Liver (tissue), 9 donors: ENCODE measurements around the gene NPPC. TPM values are rescaled to one million over a fixed set of nuclear protein-coding genes. Genes with fewer than 3 reads are reported as not detected.

Source experiments
- DNase-seq: peaks from one replicate; pipeline ENCODE4 v3.0.0-alpha.2; 2017; ENCODE audit warnings: low spot score
- H3K27ac ChIP-seq, 2 donors: one replicate each; pipeline ENCODE4 v1.7.0; 2013; ENCODE audit warnings: inconsistent platforms in 2 of 2, low read length in 2 of 2, control low read depth in 1 of 2, low read depth in 1 of 2, mild to moderate bottlenecking in 1 of 2
- H3K27me3 ChIP-seq, 4 donors: one replicate each; pipeline versions ENCODE4 v1.6.1 to v1.7.0; 2013; ENCODE audit warnings: low read length in 3 of 4, inconsistent platforms in 1 of 4, mild to moderate bottlenecking in 1 of 4, moderate library complexity in 1 of 4; ENCODE audit not compliant: control insufficient read depth in 4 of 4, insufficient read depth in 4 of 4
- H3K36me3 ChIP-seq, 4 donors: one replicate each; pipeline versions ENCODE4 v1.6.1 to v1.7.0; 2013; ENCODE audit warnings: low read length in 3 of 4, mild to moderate bottlenecking in 3 of 4, low read depth in 1 of 4, moderate library complexity in 1 of 4; ENCODE audit not compliant: control insufficient read depth in 4 of 4, insufficient read depth in 3 of 4
- H3K4me1 ChIP-seq, 4 donors: one replicate each; pipeline versions ENCODE4 v1.6.1 to v1.7.0; 2013; ENCODE audit warnings: low read length in 3 of 4, mild to moderate bottlenecking in 3 of 4, moderate library complexity in 1 of 4; ENCODE audit not compliant: control insufficient read depth in 4 of 4, insufficient read depth in 4 of 4
- H3K4me3 ChIP-seq, 3 donors: one replicate each; pipeline versions ENCODE4 v1.6.1 to v1.7.0; 2013; ENCODE audit warnings: low read length in 3 of 3, control low read depth in 1 of 3, low read depth in 1 of 3, mild to moderate bottlenecking in 1 of 3
- H3K9ac ChIP-seq, 2 donors: one replicate each; pipeline ENCODE4 v1.7.0; 2013; ENCODE audit warnings: low read length in 2 of 2, mild to moderate bottlenecking in 2 of 2, moderate library complexity in 2 of 2, control low read depth in 1 of 2, low read depth in 1 of 2
- H3K9me3 ChIP-seq, 4 donors: one replicate each; pipeline versions ENCODE4 v1.6.1 to v1.7.0; 2013; ENCODE audit warnings: low read length in 3 of 4; ENCODE audit not compliant: control insufficient read depth in 4 of 4
- ATF3 ChIP-seq: IDR thresholded peaks from 2 replicates; pipeline ENCODE4 v1.6.1; 2016; ENCODE audit warnings: antibody characterized with exemption
- CTCF ChIP-seq: fragments of 150-350 bp; IDR thresholded peaks from 2 replicates; pipeline ENCODE4 v1.5.1; 2017; ENCODE audit warnings: improper control_type of control experiment, low read depth, low read length; ENCODE audit not compliant: missing input control
- EGR1 ChIP-seq, 2 donors: IDR thresholded peaks; 2 replicates each; pipeline ENCODE4 v1.6.1; 2016 to 2018; ENCODE audit warnings: antibody characterized with exemption in 2 of 2, low read depth in 2 of 2
- FOXA1 ChIP-seq: IDR thresholded peaks from 2 replicates; pipeline ENCODE4 v1.6.1; 2016; ENCODE audit warnings: antibody characterized with exemption
- FOXA2 ChIP-seq: IDR thresholded peaks from 2 replicates; pipeline ENCODE4 v1.6.1; 2016; ENCODE audit warnings: antibody characterized with exemption
- GABPA ChIP-seq, 2 donors: IDR thresholded peaks in 1 of 2; conservative IDR thresholded peaks in 1 of 2; 2 replicates each; pipeline ENCODE4 v1.6.1; 2016; ENCODE audit warnings: antibody characterized with exemption in 2 of 2, mild to moderate bottlenecking in 1 of 2, moderate library complexity in 1 of 2
- HNF4A ChIP-seq, 2 donors: conservative IDR thresholded peaks; 2 replicates each; pipeline ENCODE4 v1.6.1; 2016; ENCODE audit warnings: antibody characterized with exemption in 2 of 2, mild to moderate bottlenecking in 2 of 2
- HNF4G ChIP-seq: IDR thresholded peaks from 2 replicates; pipeline ENCODE4 v1.6.1; 2016; ENCODE audit warnings: antibody characterized with exemption
- JUND ChIP-seq, 2 donors: IDR thresholded peaks; 2 replicates each; pipeline ENCODE4 v1.6.1; 2016; ENCODE audit warnings: antibody characterized with exemption in 2 of 2
- NR2F2 ChIP-seq: IDR thresholded peaks from 2 replicates; pipeline ENCODE4 v1.6.1; 2016; ENCODE audit warnings: antibody characterized with exemption
- RAD21 ChIP-seq, 2 donors: IDR thresholded peaks; 2 replicates each; pipeline ENCODE4 v1.6.1; 2016; ENCODE audit warnings: antibody characterized with exemption in 2 of 2, mild to moderate bottlenecking in 2 of 2
- RXRA ChIP-seq, 2 donors: IDR thresholded peaks; 2 replicates each; pipeline ENCODE4 v1.6.1; 2017 to 2018; ENCODE audit warnings: antibody characterized with exemption in 2 of 2, mild to moderate bottlenecking in 1 of 2
- SP1 ChIP-seq: IDR thresholded peaks from 2 replicates; pipeline ENCODE4 v1.6.1; 2018; ENCODE audit warnings: antibody characterized with exemption, mild to moderate bottlenecking
- TAF1 ChIP-seq: conservative IDR thresholded peaks from 2 replicates; pipeline ENCODE4 v1.6.1; 2016; ENCODE audit warnings: antibody characterized with exemption, mild to moderate bottlenecking
- YY1 ChIP-seq: IDR thresholded peaks from 2 replicates; pipeline ENCODE4 v1.6.1; 2016; ENCODE audit warnings: antibody characterized with exemption, mild to moderate bottlenecking
- WGBS: extraction: QIAGEN DNeasy Blood & Tissue Kit; methylation state at CpG from one replicate; pipeline ENCODE4 v1.1.7; 2013; 5-methylcytosine and 5-hydroxymethylcytosine counted together
- polyA plus RNA-seq, 2 donors: library from polyadenylated mRNA; stranded (reverse) in 1 of 2; unstranded in 1 of 2; fragments of 200-250 nt in 1 of 2; fragments of >200 nt in 1 of 2; fragmentation: Nextera tagmentation in 1 of 2; extraction: Ambion mirVana in 1 of 2; gene quantifications; one replicate each; pipeline versions ENCODE4 v1.2.1 to v1.2.3, GENCODE V29; 2013 to 2015
- total RNA-seq, 2 donors: library from RNA; depleted of rRNA; stranded (reverse); fragments of >200 nt; gene quantifications; one replicate each; pipeline ENCODE4 v1.2.3, GENCODE V29; 2014
- TF ChIP-seq, protein P1 (sequence below): IDR thresholded peaks from 2 replicates; pipeline ENCODE4 v1.6.1; 2016; ENCODE audit warnings: antibody characterized with exemption, mild to moderate bottlenecking
- TF ChIP-seq, protein P2 (sequence below): IDR thresholded peaks from 2 replicates; pipeline ENCODE4 v1.6.1; 2016; ENCODE audit warnings: antibody characterized with exemption
- TF ChIP-seq, protein P3 (sequence below): IDR thresholded peaks from 2 replicates; pipeline ENCODE4 v1.6.1; 2016; ENCODE audit warnings: antibody characterized with exemption
- donor health status: healthy.
- donor health status: healthy.
- donor health status: healthy.
- donor health status: healthy.
- donor health status: healthy.

Gene NPPC
- total and polyA plus RNA-seq, 4 donors = 0.47 TPM; not detected in 3

- no peak overlapping the region for H3K27ac ChIP-seq
- no peak overlapping the region for H3K9ac ChIP-seq
- no peaks in the 10 kb centered on the region for H3K4me1 ChIP-seq
- 84% methylated on average over 12 of the region's 12 CpGs for WGBS
- no peak for TF ChIP-seq RXRA (IDR thresholded peaks at IDR 0.05)
- TF ChIP-seq RAD21 (IDR thresholded peaks at IDR 0.05) = no peak
- TF ChIP-seq HNF4A (conservative IDR thresholded peaks at IDR 0.05) = no peak
- TF ChIP-seq, protein P1, sequence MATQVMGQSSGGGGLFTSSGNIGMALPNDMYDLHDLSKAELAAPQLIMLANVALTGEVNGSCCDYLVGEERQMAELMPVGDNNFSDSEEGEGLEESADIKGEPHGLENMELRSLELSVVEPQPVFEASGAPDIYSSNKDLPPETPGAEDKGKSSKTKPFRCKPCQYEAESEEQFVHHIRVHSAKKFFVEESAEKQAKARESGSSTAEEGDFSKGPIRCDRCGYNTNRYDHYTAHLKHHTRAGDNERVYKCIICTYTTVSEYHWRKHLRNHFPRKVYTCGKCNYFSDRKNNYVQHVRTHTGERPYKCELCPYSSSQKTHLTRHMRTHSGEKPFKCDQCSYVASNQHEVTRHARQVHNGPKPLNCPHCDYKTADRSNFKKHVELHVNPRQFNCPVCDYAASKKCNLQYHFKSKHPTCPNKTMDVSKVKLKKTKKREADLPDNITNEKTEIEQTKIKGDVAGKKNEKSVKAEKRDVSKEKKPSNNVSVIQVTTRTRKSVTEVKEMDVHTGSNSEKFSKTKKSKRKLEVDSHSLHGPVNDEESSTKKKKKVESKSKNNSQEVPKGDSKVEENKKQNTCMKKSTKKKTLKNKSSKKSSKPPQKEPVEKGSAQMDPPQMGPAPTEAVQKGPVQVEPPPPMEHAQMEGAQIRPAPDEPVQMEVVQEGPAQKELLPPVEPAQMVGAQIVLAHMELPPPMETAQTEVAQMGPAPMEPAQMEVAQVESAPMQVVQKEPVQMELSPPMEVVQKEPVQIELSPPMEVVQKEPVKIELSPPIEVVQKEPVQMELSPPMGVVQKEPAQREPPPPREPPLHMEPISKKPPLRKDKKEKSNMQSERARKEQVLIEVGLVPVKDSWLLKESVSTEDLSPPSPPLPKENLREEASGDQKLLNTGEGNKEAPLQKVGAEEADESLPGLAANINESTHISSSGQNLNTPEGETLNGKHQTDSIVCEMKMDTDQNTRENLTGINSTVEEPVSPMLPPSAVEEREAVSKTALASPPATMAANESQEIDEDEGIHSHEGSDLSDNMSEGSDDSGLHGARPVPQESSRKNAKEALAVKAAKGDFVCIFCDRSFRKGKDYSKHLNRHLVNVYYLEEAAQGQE = no peak
- TF ChIP-seq SP1 = no peak
- TF ChIP-seq NR2F2 = no peak
- TF ChIP-seq FOXA1 = no peak
- TF ChIP-seq, protein P2, sequence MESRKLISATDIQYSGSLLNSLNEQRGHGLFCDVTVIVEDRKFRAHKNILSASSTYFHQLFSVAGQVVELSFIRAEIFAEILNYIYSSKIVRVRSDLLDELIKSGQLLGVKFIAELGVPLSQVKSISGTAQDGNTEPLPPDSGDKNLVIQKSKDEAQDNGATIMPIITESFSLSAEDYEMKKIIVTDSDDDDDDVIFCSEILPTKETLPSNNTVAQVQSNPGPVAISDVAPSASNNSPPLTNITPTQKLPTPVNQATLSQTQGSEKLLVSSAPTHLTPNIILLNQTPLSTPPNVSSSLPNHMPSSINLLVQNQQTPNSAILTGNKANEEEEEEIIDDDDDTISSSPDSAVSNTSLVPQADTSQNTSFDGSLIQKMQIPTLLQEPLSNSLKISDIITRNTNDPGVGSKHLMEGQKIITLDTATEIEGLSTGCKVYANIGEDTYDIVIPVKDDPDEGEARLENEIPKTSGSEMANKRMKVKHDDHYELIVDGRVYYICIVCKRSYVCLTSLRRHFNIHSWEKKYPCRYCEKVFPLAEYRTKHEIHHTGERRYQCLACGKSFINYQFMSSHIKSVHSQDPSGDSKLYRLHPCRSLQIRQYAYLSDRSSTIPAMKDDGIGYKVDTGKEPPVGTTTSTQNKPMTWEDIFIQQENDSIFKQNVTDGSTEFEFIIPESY = no peak
- TF ChIP-seq GABPA (IDR thresholded peaks at IDR 0.05 in 1 of 2, conservative IDR thresholded peaks at IDR 0.05 in 1 of 2) = no peak
- no peak for TF ChIP-seq JUND (IDR thresholded peaks at IDR 0.05)
- no peak for TF ChIP-seq EGR1 (IDR thresholded peaks at IDR 0.05; ENCODE audit: low read depth in 2 of 2)
- TF ChIP-seq TAF1 = no peak
- no peak for TF ChIP-seq YY1
- no peak for TF ChIP-seq FOXA2
- no peak for TF ChIP-seq HNF4G
- TF ChIP-seq, protein P3, sequence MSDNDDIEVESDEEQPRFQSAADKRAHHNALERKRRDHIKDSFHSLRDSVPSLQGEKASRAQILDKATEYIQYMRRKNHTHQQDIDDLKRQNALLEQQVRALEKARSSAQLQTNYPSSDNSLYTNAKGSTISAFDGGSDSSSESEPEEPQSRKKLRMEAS = no peak
- no peak for TF ChIP-seq CTCF
- TF ChIP-seq ATF3 = no peak
- no peak overlapping the region for H3K4me3 ChIP-seq
- no peaks in the 10 kb centered on the region for H3K36me3 ChIP-seq
- no peaks in the 10 kb centered on the region for H3K27me3 ChIP-seq
- DNase-seq = no peak
- H3K9me3 ChIP-seq = no peaks in the 10 kb centered on the region
Measured at GRCh38 chr2:231904161-231904611, 22.0 kb downstream of the NPPC start.
